ENCODE data around the gene FOXK1.
"Not testable (repeated sequence)": the region's sequence is repeated elsewhere in the genome, so short reads cannot be mapped to it uniquely, and the experiment has no call there.

Gene FOXK1

DNA sequence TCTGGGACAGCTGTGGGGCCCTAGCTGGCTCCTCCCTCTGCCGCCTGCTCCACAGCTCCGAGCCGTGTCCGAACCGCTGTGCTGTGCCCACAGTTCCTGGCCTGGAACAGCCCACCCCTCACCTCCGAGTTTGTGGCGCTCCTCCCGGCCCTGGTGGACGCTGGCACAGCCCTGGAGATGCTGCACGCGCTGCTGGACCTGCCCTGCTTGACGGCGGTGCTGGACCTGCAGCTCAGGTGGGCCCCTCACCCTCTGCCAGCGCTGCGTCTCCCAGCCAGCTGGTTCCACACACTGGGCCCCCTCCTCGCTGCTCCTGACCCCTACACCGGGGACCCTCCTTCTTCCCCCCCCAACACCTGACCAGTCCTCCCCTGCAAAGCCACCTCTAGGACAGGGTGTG, 105.4 kb downstream of the FOXK1 start:
- no peak for DNase-seq (ENCODE audit: low spot score)

DNA sequence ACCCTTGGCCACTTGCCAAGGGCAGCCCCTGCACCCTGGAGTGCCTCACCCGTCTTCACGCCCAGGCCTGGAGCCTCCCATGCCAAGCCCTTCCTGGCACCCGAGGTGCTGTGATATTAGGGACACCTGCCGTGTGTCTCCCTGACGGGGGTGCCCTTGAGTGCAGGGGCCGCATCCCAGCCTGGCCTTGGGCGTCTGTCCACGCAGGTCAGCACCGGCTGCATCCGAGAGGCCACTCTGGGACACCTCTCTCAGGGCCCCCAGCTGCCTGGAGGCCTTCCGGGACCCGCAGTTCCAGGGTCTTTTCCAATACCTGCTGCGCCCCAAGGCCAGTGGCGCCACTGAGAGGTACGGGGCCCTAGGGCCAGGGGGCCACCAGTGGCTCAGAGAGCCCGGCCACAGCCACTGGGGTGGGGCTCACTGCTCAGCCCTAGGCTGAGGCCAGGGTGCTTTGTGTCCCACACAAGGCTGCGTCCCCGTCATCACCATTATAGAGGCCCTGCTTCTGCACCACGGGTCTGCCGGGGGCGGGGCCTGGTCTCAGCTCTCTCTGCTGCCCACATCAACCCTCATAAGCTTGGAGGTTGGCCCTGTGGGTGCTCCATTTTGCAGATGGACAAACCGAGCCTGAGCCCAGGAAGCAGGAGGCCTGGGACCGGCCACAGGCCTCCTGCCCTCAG, 106.0 kb downstream of the FOXK1 start:
- no peak for DNase-seq (ENCODE audit: low spot score)

GRCh38 chr7:4788627-4789189, 106.6 kb downstream of the FOXK1 start:
- no peak for DNase-seq (ENCODE audit: low spot score)

DNA sequence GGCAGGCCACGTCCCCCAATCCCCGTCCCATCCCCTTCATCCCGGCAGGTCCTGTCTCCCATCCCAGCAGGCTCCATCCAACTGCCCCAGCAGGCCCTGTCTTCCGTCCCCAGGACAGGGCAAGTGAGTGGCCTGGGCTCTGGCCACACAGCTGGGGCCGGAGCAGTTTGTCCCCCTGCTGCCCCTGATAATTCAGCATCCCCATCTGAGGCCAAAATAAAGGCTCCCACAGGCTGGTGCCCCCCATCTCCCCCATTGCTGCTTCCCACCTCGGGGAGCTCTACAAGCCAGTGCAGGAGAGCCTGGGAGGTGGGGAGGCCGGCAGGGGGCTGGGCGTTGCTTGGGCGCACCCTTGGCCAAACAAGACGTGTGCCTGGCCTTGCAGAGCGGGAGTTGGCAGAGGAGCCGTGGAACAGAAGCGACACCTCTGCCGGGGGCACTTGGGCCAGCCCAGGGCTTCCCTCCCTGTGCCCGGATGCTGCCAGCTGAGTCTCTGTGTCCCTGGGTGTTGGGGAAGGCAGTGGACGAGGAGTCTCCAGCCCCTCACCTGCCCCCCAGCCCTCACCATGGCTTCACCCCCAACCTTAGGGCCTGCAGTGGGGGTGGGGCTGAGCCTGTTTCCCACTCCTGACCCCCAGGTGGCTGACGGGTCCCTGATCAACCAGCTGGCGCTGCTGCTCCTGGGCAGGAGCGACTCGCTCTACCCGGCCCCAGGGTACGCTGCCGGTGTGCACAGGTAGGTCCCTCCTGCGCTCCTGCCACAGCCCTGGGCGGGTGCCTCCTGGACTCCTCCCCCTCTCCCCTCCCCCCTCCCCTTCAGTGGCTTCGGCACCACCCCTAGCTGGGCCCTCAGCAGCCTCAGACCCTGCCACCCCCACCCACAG, 107.3 kb downstream of the FOXK1 start:
- DNase-seq (ENCODE audit: low spot score), result no peak

- no peak for DNase-seq (ENCODE audit: low spot score)
Observed at GRCh38 chr7:4790078-4790465, 108.0 kb downstream of the FOXK1 start.

GRCh38 chr7:4790516-4790991, 108.5 kb downstream of the FOXK1 start:
- no peak for DNase-seq (ENCODE audit: low spot score)

- no peak for DNase-seq (ENCODE audit: low spot score)
Observed at GRCh38 chr7:4791101-4791737, 109.1 kb downstream of the FOXK1 start.

GRCh38 chr7:4791738-4792536, 109.8 kb downstream of the FOXK1 start:
- peak; percentile 61 for DNase-seq (ENCODE audit: low spot score)

- no peak for DNase-seq (ENCODE audit: low spot score)
Observed at GRCh38 chr7:4792537-4793126, 110.5 kb downstream of the FOXK1 start.

GRCh38 chr7:4793385-4793993, 111.4 kb downstream of the FOXK1 start:
- DNase-seq (ENCODE audit: low spot score), result not testable (repeated sequence)

DNA sequence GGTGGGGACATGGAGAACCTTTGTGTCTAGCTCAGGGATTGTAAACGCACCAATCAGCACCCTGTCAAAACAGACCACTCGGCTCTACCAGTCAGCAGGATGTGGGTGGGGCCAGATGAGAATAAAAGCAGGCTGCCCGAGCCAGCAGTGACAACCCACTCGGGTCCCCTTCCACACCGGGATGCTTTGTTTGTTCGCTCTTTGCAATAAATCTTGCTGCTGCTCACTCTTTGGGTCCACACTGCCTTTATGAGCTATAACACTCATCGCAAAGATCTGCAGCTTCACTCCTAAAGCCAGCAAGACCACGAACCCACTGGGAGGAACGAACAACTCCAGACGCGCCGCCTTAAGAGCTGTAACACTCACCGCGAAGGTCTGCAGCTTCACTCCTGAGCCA, 112.1 kb downstream of the FOXK1 start:
- DNase-seq (ENCODE audit: low spot score), result not testable (repeated sequence)

- DNase-seq (ENCODE audit: low spot score), result no peak
Observed at GRCh38 chr7:4794591-4795350, 112.7 kb downstream of the FOXK1 start.

- no peak for DNase-seq (ENCODE audit: low spot score)
Observed at GRCh38 chr7:4796453-4796852, 114.4 kb downstream of the FOXK1 start.

DNA sequence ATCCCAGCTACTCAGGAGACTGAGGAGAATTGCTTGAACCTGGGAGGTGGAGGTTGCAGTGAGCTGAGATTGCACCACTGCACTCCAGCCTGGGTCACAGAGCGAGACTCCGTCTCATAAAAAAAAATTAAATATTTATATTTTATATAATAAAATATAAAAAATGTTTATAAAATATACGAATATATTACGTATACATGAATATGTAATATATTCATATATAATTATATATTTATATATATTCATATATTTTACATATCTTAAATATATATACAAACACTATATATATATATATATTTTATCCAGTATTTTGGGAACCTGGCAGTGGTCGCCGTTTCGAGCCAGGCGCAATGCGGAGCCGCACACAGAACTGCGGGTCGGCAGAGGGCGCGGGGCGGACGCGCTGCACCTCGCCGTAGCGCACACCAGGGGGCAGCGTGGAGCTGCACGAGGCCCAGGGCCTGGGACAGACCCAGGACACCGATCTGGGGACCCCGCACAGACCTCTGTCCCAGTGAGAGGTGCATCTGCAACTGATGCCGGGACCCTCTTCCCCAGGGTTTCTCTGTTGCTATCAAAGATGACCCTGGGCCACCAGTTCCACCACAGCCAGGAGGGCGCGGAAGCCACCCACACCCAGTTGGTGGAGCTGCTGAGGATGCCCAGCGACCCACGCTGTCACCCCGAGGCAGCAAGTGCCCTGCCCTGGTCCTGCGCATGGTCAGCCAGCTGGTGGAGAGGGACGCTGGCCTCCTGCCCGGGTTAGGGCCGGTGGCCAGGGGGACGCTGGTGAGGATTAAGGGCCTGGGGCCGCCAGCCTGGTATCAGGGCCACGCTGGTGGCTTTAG, 116.0 kb downstream of the FOXK1 start:
- no peak for DNase-seq (ENCODE audit: low spot score)

DNA sequence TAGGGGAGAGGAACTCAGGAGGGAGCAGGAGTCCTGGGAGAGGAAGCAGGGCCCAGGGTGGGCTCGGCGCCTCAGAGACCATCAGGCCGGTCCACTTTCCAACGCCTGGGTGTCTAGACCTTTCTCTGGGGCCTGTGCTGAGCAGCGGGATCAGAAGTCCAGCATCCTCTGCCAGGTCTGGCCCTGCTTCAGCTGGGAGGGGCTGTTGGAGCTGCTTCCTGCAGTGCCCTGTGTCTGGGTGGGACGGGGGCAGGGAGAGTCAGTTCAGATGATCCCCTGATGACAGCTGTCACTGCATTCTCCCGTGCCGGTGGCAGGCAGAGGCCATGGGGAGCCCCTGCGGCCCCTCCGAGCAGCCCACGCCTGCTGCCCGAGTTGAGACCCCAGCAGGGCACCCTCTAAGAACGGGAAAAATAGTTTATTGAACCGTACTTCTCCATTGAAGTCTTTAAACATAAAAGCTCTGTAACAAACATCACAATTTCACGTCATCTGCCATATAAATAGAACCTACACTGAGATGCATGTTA, 116.7 kb downstream of the FOXK1 start:
- DNase-seq (ENCODE audit: low spot score), result no peak

DNA sequence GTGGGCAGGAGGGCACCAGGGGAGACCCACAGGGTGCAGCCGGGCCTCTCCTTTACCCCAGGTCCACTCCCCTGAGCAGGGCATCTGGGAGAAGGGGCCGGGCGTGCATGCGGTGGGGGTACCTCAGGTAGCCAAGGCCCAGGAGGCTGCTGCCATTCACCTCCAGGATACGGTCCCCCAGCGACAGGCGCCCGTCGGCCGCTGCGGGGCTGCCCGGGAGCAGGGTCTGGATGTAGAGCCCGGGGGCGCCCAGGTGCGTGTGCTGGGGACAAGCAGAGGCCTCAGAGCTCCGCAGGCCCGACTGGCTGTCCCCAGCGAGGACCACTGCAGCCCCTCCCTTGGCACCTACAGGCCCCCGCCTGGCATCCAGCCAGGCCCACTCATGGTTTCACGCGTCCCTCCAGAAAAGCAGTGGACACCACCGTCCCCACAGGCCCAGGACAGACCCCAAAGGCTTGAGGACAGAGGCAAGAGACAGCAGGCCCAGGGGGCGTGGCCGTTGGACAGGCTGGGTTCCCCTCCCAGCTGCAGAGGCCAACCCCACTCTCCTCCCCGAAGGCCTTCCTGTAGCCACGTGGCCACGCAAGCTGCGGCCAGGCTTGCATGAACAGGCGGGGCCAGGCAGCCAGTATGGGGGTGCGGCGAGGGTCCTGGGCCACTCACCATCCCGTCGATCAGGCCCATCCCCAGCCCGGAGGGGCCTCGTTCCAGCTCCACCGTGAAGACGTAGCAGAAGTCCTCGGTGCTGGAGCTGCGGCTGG, 117.6 kb downstream of the FOXK1 start:
- DNase-seq (ENCODE audit: low spot score), result no peak

DNA sequence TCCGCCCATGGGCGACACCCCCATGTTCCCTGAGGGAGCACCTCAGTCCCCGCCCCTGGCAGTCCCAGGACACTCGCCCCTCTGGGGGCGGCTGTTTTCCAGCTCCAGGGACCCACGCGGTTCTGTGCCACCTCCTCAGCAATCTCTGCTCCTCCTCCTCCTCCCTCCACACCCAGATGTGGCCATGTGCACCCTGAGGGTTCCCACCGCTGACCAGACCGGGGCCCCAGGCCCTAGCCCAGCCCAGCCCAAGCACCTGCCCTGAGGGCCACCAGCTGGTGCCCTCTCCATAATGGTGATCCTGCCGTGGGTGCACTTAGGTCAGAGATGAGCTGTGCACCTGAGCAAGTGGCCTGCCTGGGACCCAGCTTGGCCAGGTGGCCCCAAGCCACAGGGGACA, 118.4 kb downstream of the FOXK1 start:
- DNase-seq (ENCODE audit: low spot score), result no peak
